Fibroblast of skin of abdomen (primary cell): ENCODE measurements around the gene UBAC2.

Experiments
- DNase-seq: peaks from one replicate; pipeline ENCODE4 v3.0.0-alpha.2; 2013

UBAC2 gene

GRCh38 chr13:99341969-99342722, 141.5 kb downstream of the UBAC2 start:
- DNase-seq: no peak

- DNase-seq: no peak
Observed at GRCh38 chr13:99342723-99343315, 142.2 kb downstream of the UBAC2 start.

- DNase-seq: no peak
Observed at GRCh38 chr13:99344610-99345208, 144.1 kb downstream of the UBAC2 start.

GRCh38 chr13:99345345-99345744, 144.7 kb downstream of the UBAC2 start:
- no peak for DNase-seq

GRCh38 chr13:99346335-99347042, 145.8 kb downstream of the UBAC2 start:
- DNase-seq: peak; percentile 67

- no peak for DNase-seq
Observed at GRCh38 chr13:99347335-99347878, 146.8 kb downstream of the UBAC2 start.

- DNase-seq: no peak
Observed at GRCh38 chr13:99347911-99348451, 147.3 kb downstream of the UBAC2 start.

GRCh38 chr13:99350191-99350590, 149.5 kb downstream of the UBAC2 start:
- DNase-seq: no peak

GRCh38 chr13:99351772-99352171, 151.1 kb downstream of the UBAC2 start:
- no peak for DNase-seq

- DNase-seq: no peak
Observed at GRCh38 chr13:99352351-99353245, 151.9 kb downstream of the UBAC2 start.

- DNase-seq: no peak
Observed at GRCh38 chr13:99353246-99353600, 152.6 kb downstream of the UBAC2 start.

GRCh38 chr13:99353836-99354235, 153.2 kb downstream of the UBAC2 start:
- DNase-seq: peak; percentile 71

GRCh38 chr13:99354371-99354951, 153.8 kb downstream of the UBAC2 start:
- DNase-seq: no peak

- no peak for DNase-seq
Observed at GRCh38 chr13:99355267-99356011, 154.8 kb downstream of the UBAC2 start.

GRCh38 chr13:99356012-99356261, 155.3 kb downstream of the UBAC2 start:
- no peak for DNase-seq

GRCh38 chr13:99356262-99357091, 155.8 kb downstream of the UBAC2 start:
- DNase-seq: peak; percentile 76

- DNase-seq: peak; percentile 34
Observed at GRCh38 chr13:99357131-99357596, 156.5 kb downstream of the UBAC2 start.

GRCh38 chr13:99357941-99358340, 157.3 kb downstream of the UBAC2 start:
- DNase-seq: no peak

GRCh38 chr13:99359528-99359927, 158.9 kb downstream of the UBAC2 start:
- no peak for DNase-seq

- DNase-seq: no peak
Observed at GRCh38 chr13:99360696-99361095, 160.0 kb downstream of the UBAC2 start.
